Measurements from ENCODE around the gene AIFM1. TPM values are rescaled to one million over a fixed set of nuclear protein-coding genes. Genes with fewer than 3 reads are reported as not detected.
A peak's percentile ranks its signal among the peaks of the same experiment; 100 is the strongest.
"Not testable (repeated sequence)": the region's sequence is repeated elsewhere in the genome, so short reads cannot be mapped to it uniquely, and the experiment has no call there.

AIFM1 gene
- total RNA-seq, 2 experiments from 2014 or later = 35.9 to 37.4 TPM

DNA sequence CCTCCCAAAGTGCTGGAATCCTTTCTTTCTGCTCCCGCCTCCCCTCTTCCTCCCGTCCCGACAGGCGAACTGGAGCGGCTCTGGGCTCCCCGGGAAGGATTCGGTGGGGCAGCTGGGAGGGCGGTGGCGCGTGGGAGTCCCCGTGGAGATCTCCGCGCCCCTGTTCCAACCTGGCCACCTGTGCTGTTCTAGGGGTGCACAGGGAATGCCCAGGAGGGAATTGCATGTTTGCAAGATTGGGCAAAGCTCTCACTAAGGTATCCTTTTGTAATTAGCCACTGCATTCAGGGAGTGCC, 44.2 kb downstream of the AIFM1 start:
- H3K9me3 Mint-ChIP-seq = no peaks in the 10 kb centered on the region
- ATAC-seq (ENCODE audit: low read depth) = no peak

DNA sequence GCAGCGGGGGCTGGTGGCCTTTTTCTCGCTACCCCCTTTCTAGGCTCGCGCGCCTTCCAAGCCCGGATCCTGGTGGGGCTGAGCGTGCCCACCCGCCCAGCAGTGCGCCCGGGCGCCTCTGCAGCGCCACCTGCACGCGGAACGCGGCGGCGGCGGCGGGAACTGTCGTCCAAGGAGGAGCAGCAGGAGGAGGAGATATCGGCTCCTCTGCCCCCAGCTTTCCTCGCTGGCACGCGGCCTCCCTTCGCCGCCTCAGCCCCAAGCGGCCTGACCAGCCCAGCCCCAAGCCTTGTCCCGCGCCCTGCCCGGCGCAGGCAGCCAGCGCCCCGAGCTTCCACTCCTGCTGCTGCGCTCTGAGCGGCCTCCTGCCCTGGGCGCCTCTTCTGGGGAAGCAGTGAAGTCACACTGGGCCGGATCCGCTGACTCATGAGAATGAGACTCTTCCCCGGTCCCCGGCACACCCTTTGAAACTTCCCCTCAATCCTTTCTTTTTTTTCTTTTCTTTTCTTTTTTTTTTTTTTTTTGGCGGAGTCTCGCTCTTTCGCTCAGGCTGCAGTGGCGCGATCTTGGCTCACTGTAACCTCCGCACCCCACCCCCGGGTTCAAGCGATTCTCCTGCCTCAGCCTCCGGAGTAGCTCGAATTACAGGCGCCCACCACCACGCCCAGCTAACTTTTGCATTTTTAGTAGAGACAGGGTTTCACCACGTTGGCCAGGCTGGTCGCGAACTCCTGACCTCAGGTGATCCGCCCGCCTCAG, 44.7 kb downstream of the AIFM1 start:
- POLR2A ChIA-PET = interaction anchor here (0.7 to 3.1 kb wide), 4 partner anchors 9 to 49 kb away, joined by 3 to 27 read pairs (median 4); no protein-coding TSS in a partner anchor
- DNase-seq (peak; percentile 82), ATAC-seq (ENCODE audit: low read depth) (peak; percentile 91)
- H3K4me1 Mint-ChIP-seq = peaks cover 12% of the 10 kb centered on the region
- H3K27ac Mint-ChIP-seq = peak overlapping the region; percentile 61
- H3K4me3 Mint-ChIP-seq = peak overlapping the region; percentile 68
- H3K27me3 Mint-ChIP-seq = no peaks in the 10 kb centered on the region
- no peaks in the 10 kb centered on the region for H3K9me3 Mint-ChIP-seq
- peaks cover 6% of the 10 kb centered on the region for H3K36me3 Mint-ChIP-seq

More for the DNA sequence above, 44.2 kb downstream of the AIFM1 start:
- Mint-ChIP-seq H3K36me3 (peaks cover 6% of the 10 kb centered on the region), H3K27ac (no peak overlapping the region), H3K4me3 (peak overlapping the region; percentile 68), H3K27me3 (no peaks in the 10 kb centered on the region), H3K4me1 (peaks cover 12% of the 10 kb centered on the region)
- POLR2A ChIA-PET = interaction anchor here (0.7 to 3.1 kb wide), 2 partner anchors 9 to 40 kb away, joined by 4 to 27 read pairs; no protein-coding TSS in a partner anchor
- no peak for DNase-seq

DNA sequence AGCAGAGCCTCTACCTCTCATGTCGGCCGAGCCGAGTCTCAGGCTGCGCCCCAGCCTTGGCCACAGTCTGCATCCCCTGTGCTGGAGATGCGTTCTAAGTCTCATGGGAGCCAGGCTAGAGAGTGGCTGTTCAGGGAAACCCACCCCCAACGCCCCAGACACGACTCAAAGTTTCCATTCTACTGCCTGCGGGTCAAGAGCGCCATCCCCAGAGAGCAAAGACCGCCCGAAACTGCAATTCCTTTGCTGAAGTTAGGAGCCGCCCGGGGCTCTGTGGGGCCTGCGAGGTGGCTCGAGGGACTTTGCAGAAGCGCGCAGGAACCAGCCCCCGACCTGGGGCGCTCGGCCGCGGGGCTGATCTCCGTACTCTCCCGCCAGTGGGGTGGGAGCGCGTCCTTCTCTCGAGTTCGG, 45.3 kb downstream of the AIFM1 start:
- H3K4me3 Mint-ChIP-seq = peak overlapping the region; percentile 68
- no peak for DNase-seq
- H3K27me3 Mint-ChIP-seq = no peaks in the 10 kb centered on the region
- POLR2A ChIA-PET = interaction anchor here (0.7 to 3.1 kb wide), 4 partner anchors 33 to 50 kb away, joined by 3 to 27 read pairs (median 3); no protein-coding TSS in a partner anchor
- H3K36me3 Mint-ChIP-seq = peaks cover 6% of the 10 kb centered on the region
- ATAC-seq (ENCODE audit: low read depth) = peak; percentile 23
- peak overlapping the region; percentile 61 for H3K27ac Mint-ChIP-seq
- H3K4me1 Mint-ChIP-seq = peaks cover 14% of the 10 kb centered on the region
- H3K9me3 Mint-ChIP-seq = no peaks in the 10 kb centered on the region

DNA sequence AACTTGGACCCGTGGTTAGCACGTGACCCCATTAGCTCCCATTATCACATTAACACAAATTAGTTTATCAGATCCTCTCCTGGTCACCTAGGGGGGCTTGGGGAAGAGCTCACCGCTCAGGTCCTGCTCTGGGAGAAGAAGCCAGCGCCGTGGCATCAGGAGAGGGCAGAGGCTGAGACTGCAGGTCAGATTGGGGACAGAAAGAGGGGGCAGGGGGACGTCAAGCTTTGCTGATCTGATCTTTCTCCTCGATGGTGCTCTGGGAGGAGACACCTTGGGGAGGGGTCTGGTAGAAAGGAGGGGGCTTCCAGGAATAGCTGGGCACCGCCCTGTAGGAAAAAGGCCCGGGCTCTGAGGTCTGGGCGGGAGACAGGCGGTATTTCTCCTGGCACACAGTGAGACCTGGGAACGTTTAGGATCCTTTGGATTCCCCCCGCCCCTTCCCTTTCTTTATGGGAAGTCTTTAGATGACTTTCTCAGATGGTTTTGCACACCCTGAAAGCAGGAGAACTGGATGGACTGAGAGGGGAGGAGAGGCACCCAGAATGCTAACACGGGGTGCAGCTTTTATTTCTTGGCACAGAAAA, 46.2 kb downstream of the AIFM1 start:
- Mint-ChIP-seq H3K4me3 (no peak overlapping the region), H3K4me1 (peaks cover 16% of the 10 kb centered on the region), H3K27ac (no peak overlapping the region), H3K27me3 (no peaks in the 10 kb centered on the region), H3K9me3 (no peaks in the 10 kb centered on the region), H3K36me3 (peaks cover 6% of the 10 kb centered on the region)
- POLR2A ChIA-PET = interaction anchor here (0.7 to 3.1 kb wide), 3 partner anchors 27 to 38 kb away, joined by 3 to 27 read pairs (median 3); no protein-coding TSS in a partner anchor
- no peak for DNase-seq
- no peak for ATAC-seq (ENCODE audit: low read depth)

DNA sequence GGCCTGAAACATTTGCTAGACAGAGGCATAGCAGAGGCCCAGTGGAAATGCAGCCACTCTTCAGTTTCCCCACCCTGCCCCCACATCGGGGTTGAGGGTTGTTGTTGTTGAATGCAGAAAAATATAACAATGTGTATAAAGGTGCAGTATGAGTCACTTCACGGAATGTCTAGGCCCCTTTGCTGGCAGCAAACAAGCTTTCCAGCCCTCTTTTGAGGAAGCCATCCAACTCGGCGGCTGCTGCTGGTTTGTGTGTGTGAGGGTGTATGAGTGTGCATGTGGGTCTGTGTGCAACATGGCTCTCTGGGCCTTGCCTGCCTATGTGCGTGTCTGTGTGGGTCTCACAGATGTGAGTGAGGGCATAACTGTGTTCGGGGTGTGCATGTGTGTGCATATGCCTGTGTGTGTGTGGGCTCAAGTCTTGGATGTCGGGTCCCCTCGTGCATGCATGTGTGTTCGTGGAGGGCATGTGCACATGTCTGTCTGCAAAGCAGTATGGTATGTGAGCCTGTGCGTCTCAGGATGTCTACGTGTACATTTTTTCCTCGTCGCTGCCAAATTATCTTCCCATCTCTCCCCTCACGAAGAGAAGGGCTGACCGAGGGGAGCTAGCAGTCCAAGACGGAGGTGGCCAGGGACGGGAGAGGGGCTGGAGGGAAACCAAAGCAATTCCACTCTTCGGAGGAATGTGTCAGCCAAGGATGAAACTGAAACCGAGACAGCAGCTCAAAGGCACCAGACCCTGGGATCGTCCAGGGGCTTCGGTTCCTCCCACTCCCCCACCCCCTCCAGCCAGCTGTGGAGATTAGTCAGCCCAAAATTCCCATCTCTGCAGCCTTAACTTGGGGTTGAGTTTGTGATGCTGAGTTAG, 47.0 kb downstream of the AIFM1 start:
- Mint-ChIP-seq H3K27me3 (no peaks in the 10 kb centered on the region), H3K36me3 (peaks cover 5% of the 10 kb centered on the region), H3K9me3 (no peaks in the 10 kb centered on the region), H3K4me3 (no peak overlapping the region), H3K27ac (peak overlapping the region; percentile 21), H3K4me1 (peaks cover 16% of the 10 kb centered on the region)
- POLR2A ChIA-PET = interaction anchor here (0.9 to 3.1 kb wide), 2 partner anchors 26 to 38 kb away, joined by 3 to 27 read pairs; no protein-coding TSS in a partner anchor
- DNase-seq (no peak), ATAC-seq (ENCODE audit: low read depth) (no peak)

DNA sequence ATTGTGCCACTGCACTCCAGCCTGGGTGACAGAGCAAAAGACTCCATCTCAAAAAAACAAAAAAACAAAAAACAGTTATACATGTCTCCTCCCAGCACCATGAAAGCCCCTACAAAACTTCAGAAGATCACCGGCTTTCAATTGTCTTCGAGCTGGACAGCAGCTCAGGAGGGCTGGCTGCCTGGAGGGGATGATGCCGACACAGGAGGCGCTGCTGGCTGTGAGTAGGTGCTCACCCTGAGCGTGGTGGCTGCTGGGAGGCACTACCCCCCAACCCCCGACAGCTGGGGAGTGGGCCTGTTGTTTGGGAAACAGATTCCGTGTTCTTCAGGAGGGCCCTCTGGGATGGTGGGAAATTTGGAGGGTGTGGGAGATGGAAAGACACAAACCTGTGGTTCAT, 48.5 kb downstream of the AIFM1 start:
- ATAC-seq (ENCODE audit: low read depth) (no peak), DNase-seq (no peak)
- peaks cover 16% of the 10 kb centered on the region for H3K4me1 Mint-ChIP-seq
- no peaks in the 10 kb centered on the region for H3K9me3 Mint-ChIP-seq
- no peaks in the 10 kb centered on the region for H3K36me3 Mint-ChIP-seq
- no peaks in the 10 kb centered on the region for H3K27me3 Mint-ChIP-seq
- POLR2A ChIA-PET = no interaction called here
- no peak overlapping the region for H3K27ac Mint-ChIP-seq
- H3K4me3 Mint-ChIP-seq = no peak overlapping the region

DNA sequence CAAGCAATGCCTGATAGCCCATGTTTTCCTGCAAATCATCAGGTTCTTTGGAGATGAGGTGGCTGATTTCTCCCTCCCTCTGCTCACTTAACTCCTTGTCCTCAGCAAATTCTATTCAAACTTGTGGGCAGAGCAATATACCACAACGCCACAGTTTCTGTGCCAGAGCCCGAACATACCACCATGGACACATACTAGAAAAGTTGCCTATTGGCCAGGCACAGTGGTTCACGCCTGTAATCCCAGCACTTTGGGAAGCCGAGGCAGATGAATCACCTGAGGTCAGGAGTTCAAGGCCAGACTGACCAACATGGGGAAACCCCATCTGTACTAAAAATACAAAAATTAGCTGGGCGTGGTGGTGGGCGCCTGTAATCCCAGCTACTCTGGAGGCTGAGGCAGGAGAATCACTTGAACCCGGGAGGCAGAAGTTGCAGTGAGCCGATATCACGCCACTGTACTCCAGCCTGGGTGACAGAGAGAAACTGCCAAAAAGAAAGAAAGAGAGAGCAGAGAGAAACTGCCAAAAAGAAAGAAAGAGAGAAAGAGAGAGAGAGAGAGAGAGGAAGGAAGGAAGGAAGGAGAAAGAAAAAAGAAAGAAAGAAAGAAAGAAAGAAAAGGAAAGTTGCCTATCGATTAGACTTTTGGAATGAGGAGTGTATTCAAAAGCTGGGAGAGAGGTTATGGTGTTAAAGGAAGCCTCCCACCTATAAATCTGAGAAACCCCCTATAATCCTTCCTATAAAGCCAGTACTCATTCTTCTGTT, 50.3 kb downstream of the AIFM1 start:
- POLR2A ChIA-PET; H3K27me3 Mint-ChIP-seq; H3K4me3 Mint-ChIP-seq; H3K27ac Mint-ChIP-seq; ATAC-seq (ENCODE audit: low read depth); H3K36me3 Mint-ChIP-seq; DNase-seq; H3K9me3 Mint-ChIP-seq: not testable (repeated sequence)
- H3K4me1 Mint-ChIP-seq = peaks cover 16% of the 10 kb centered on the region

DNA sequence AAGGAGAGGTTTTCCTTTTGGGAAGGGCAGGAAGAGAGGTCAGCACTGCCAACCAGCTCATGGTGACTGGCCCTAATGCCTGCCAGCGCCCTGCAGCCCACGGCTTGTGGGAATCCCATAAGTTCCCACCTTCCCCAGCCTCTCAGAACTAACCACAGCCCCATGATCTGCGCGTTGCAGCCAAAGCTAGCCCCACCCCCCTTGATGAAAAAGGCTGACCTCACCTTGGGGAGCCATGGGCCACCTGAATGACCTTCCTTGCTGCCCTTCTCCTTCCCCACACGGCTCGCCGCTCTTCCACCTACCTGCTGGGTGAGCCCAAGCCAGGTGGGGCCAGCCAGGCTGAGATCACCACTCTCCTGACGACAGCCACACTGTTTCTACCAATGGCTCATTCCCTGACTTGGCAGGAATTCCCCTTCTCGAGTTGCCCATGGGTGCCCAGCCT, 51.5 kb downstream of the AIFM1 start:
- DNase-seq (no peak), ATAC-seq (ENCODE audit: low read depth) (no peak)
- Mint-ChIP-seq H3K4me3 (no peak overlapping the region), H3K27ac (no peak overlapping the region), H3K4me1 (peaks cover 9% of the 10 kb centered on the region), H3K9me3 (no peaks in the 10 kb centered on the region), H3K27me3 (no peaks in the 10 kb centered on the region), H3K36me3 (peaks cover 2% of the 10 kb centered on the region)
- POLR2A ChIA-PET = no interaction called here

DNA sequence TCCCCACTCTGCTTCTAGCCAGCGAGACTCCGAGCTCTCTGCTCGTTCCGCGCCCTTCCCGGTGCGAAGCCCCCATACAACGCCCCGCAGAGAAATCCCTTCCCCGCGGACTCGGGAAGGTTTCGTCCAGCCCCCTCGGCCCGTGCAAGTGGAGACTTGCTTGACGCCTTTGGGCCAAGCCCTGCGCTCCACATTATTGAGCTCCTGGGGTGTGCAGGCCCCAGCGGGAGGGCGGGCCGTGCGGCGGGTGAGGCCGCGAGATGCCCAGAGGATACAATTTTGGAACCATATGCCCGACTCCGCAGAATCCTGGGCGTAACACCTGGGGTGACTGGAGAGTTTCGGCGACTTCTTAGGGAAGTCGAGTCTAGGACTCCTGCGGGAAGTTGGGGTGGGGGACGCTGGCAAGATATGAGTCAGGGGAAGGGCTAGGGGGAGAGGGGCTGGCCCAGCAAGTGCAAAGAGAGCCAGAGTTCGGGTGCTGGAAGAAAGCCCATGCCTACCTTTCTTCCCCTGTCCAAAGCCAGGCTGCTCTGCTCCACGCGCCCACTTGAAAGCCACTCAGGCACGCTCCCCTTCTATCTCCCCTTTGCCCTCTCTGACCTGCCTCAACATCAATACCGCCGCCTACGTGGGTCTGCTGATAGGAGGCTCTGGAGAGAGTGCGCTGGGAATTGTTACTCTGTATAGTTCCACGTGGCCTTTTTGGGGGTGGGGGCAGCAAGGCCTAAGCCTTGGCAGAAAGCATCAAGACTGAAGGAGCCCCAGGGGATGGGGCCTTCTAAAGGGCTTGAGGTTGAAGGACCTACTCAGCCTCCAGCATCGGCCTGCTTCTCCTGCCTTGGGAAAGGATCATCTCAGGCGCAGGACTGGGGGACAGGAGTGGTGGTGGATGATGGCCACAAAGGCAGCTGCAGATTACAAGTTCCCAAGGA, 54.2 kb downstream of the AIFM1 start:
- Mint-ChIP-seq H3K4me1 (peaks cover 16% of the 10 kb centered on the region), H3K4me3 (peak overlapping the region; percentile 19), H3K36me3 (peaks cover 5% of the 10 kb centered on the region), H3K9me3 (no peaks in the 10 kb centered on the region), H3K27ac (no peak overlapping the region), H3K27me3 (no peaks in the 10 kb centered on the region)
- POLR2A ChIA-PET = interaction anchor here (0.9 to 3.1 kb wide), 2 partner anchors 10 to 60 kb away, joined by 4 to 16 read pairs; partner anchors contain the start of gene RAB33A
- DNase-seq (no peak), ATAC-seq (ENCODE audit: low read depth) (no peak)

DNA sequence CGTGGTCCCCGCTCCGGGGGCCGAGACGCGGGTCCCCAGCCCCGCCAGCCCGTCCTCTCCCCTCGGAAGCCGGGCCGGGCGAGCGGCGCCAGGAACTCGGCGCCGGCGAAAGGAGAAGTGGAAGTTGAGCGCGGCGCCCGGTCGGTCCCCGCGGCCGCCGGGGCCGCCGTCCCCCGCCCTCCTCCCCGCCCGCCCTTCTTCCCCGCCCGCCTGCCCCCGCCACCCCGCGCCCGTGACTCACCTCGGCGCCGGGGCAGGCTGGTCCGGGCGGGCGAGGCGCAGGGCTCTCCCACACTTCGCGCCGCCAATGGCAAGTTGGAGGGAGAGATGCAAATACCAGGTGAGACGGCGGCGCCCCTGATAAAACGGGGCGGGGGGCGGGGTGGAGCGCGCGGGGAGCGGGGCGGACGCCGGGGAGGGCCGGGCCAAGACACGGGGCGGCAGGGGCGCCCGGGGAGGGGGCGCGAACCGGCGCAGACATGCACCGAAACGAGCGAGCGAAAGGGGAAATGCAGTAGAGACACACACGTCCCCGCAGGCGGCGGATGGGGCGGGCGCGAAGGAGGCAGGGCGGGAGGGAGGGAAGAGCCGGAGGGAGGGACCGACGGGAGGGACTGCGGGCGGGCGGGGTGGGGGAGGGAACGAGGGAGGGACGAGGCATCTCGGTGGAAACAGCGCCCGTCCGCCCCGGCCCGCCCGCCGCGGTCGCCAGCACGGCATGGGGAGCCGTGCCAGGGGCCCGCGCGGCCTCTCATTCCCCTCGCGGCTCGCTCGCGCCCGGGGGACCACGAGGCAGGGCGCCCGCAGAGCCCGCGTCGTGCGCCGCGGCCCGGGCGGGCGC, 55.0 kb downstream of the AIFM1 start, which contains the start of gene ELF4:
ELF4 (minus strand) TSS at position 119 of the 841 bp plus-strand sequence. CDS start 29,167 bp downstream, outside the sequence.
- DNase-seq (peak; percentile 60), ATAC-seq (ENCODE audit: low read depth) (peak; percentile 65)
- H3K36me3 Mint-ChIP-seq = peaks cover 5% of the 10 kb centered on the region
- H3K27me3 Mint-ChIP-seq = no peaks in the 10 kb centered on the region
- H3K9me3 Mint-ChIP-seq = no peaks in the 10 kb centered on the region
- peaks cover 20% of the 10 kb centered on the region for H3K4me1 Mint-ChIP-seq
- H3K4me3 Mint-ChIP-seq = peak within 1 kb of the TSS; percentile 95
- POLR2A ChIA-PET = interaction anchor here (0.6 to 3.1 kb wide), 4 partner anchors 23 to 61 kb away, joined by 3 to 16 read pairs (median 8); partner anchors contain the start of gene RAB33A
- peak within 1 kb of the TSS; percentile 93 for H3K27ac Mint-ChIP-seq
